NCI-H1417 (cell line): Measurements from ENCODE around the gene VTI1B.
"Not testable (repeated sequence)": the region's sequence is repeated elsewhere in the genome, so short reads cannot be mapped to it uniquely, and the experiment has no call there.

Source experiments
- DNase-seq, 3 experiments: peaks; one replicate each; lab custom pipeline; 2025; lab: John Stamatoyannopoulos, UW

VTI1B gene, protein sequence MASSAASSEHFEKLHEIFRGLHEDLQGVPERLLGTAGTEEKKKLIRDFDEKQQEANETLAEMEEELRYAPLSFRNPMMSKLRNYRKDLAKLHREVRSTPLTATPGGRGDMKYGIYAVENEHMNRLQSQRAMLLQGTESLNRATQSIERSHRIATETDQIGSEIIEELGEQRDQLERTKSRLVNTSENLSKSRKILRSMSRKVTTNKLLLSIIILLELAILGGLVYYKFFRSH

DNA sequence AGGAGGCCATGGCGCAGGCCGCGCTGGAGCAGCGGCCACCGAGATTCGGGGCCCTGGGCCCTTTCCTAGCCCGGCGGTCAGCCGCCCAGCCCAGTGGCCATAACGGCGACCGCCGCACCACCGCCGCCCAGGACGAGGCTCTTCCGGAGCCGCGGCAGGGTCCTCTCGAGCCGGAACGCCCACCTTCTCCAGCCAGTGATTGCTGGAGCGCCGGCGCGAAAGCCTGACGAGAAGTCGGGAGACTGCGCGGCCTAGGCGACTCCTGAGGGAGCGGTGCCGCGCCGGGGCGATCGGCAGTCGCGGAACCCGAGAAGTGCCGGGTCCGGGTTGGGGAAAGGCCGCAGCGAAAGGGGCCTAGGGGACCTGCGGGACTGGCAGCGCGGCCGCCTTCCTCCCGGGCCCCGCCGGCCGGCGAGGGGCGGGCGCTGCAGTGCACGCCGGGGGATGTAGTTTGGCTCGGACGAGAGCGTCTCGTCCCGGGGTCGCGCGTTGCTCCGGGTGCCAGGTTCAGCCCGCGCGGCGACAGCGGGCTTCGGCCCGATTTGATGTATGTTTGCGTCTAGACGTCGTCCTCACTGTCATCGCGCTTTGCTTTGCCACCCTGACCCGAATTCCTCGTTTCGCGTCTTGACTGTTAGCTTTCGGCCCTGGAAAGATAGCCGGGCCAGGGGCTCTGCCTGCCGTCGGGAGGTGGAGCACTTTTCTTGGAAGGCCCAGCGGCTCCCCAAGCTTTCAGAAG, at the start of gene VTI1B:
TSS of gene VTI1B (minus strand) at position 153 of the 739 bp plus-strand sequence. CDS start at position 10, 143 bp downstream.
- DNase-seq: peak; percentile 88 to 98 (median 94)

DNA sequence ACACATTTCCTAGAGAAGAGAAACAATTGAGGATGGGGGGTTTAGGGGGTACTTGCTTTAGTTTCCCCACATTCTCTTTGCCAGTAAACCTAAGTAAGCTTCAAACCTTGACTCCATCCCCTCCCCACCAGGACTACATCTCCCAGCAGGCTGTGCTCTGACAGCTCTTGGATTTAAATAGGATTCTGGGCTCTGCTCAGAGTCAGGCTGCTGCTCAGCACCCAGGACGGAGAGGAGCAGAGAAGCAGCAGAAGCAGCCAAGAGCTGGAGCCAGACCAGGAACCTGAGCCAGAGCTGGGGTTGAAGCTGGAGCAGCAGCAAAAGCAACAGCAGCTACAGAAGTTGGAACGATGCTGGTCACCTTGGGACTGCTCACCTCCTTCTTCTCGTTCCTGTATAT, 47.9 kb upstream of the VTI1B start:
- peak in 1 of 3 experiments; percentile 6 for DNase-seq

DNA sequence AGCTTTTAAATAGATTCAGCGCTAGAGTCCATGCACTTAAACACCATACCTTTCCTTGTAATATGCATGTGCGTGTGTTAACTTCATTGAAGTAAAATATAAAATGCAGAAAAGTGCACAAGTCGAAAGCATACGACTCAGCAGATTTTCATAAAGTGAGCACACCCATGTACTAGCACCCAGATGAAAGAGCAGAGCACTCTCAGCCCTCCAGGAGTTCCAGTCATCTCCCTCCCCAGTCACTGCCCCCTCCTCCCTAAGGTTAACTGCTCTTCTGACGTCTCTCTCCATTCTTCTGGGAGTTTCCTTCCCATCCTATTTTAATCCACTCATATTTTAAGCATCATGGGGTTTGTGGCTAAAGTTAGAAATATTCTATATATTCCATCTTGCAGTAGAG, 47.4 kb upstream of the VTI1B start:
- DNase-seq: no peak

DNA sequence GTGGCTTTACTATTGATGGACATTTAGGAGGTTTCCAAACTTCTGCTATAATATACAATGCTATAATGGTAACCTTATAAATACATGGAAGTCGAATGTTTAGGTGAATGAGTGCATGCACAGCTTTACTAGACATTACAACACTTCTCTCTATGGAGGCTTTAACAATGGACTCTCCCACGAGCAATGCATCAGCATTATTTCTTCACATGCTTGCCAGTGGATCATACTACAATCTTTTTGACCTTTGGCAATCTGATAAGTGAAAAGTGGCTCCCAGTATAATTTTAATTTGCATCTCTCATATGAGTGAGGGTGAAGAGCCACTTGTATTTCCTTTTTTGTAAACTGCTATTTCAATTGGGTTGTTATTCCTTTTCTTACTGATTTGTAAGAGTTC, 45.4 kb upstream of the VTI1B start:
- DNase-seq: no peak

DNA sequence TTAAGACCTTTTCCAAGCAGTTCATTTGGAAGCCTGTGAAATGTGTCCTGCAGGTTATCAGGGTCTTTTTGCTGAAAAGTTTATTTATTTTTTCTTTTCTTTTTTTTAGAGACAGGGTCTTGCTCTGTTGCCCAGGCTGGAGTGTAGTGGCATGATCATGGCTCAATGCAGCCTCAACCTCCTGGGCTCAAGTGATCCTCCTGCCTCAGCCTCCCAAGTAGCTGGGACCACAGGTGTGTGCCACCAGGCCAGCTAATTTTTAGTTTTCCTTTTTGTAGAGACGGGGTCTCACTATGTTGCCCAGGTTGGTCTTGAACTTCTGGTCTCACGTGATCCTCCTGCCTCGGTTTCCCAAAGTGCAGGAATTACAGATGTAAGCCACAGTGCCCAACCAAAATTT, 45.0 kb upstream of the VTI1B start:
- DNase-seq: not testable (repeated sequence)

DNA sequence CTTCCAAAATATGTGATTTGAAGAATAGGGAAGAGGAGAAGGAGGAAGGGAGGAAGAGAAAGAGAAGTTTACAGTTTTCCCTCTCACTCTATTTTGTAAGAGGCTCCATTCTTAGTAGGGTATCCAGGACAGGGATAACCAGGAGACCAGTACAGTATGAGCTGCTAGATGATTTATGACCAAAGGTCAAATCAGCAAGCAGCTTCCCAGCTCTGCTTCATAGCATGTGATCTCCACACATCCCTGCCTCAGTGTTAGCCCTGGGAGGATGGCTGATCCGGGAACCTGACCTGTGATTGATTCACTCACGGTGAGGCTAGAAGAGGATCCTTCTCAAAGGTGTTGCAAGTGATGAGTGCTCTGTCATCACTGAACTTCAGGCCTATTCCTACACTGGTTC, 43.8 kb upstream of the VTI1B start:
- DNase-seq: no peak

DNA sequence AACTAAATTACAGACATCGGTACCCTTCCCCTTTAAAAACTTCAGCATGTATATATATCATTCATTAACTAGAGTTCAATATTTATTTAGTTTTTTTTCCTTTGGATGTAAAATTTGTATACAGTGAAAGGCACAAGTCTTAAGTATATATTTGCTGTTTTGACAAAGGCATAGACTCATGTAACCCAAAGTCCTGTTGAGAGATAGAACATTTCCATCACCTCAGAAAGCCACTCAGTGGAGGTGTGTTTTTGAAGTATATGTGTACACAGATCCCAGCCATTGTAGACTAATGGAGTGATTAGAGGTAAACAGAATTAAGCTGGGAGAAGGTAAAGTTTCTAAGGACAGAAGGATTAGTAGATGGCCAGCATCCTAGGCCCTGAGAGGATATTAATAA, 42.6 kb upstream of the VTI1B start:
- peak in 1 of 3 experiments; percentile 10 for DNase-seq

DNA sequence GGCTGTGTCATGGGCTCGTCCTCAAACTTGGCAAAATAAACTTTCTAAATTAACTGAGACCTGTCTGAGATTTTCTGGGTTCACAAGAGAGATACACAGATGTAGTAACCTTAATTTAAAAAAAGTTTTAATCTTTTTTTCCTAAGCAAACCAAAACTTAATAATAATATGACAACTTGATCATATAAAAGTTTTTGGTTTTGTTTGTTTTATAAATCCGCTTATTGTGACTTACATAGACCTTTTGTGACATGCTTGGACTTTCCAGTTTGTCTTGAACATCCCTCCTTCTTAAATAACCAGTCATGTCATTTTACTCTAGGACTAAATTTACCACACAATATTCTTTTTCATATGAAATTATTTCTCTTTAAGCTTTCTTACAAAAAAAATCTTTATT, 35.8 kb upstream of the VTI1B start:
- peak in 1 of 3 experiments; percentile 16 for DNase-seq

DNA sequence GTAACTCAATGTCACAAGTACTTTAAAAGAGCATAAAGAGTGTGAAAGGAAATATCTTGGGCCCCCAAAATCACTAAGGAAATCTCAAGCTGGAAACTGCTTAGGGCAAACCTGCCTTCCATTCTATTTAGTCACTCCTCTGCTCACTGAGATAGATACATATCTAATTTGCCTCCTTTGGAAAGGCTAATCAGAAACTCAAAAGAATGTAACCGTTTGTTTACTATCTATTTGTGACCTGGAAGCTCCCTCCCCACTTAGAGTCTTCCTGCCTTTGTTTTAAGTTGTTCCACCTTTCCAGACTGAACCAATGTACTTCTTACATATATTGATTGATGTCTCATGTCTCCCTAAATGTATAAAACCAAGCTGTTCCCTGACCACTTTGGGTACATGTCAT, 35.4 kb upstream of the VTI1B start:
- DNase-seq: not testable (repeated sequence)

DNA sequence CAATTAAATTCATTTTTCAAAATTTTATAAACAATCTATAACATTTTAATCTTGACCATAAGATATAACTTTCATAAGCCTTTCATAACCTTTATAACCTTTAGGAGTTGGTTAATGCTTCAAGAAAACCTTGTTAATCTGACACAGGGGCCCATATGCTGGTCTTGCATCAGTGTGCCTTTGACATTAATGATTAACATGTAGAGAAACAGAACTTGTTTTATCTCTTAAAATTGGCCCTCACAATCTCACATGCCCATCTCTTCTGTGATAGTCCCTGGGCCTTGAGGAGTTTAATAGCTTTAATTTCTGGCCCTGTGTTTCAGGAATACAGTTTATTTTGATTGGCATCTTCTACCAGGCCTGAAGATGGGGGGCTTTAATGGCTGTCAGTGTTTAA, 34.9 kb upstream of the VTI1B start:
- not testable (repeated sequence) for DNase-seq

DNA sequence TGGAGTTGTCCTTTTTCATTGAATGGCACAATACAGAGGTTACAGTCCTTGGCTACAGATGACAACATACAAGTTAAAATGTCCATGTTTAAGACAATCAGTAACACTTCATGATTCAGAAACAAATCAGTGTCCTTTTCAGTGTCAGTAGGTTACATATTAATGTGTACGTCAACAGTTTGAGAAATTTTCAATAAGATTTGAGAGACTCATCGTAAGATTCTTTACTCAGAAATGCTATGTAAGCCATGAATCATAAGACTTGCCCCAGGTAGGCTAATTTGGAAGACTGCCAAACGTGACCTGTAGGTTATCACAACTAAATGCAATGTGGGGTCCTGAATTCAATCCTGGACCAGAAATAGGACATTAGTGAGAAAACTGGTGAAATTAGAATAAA, 30.8 kb upstream of the VTI1B start:
- no peak for DNase-seq

DNA sequence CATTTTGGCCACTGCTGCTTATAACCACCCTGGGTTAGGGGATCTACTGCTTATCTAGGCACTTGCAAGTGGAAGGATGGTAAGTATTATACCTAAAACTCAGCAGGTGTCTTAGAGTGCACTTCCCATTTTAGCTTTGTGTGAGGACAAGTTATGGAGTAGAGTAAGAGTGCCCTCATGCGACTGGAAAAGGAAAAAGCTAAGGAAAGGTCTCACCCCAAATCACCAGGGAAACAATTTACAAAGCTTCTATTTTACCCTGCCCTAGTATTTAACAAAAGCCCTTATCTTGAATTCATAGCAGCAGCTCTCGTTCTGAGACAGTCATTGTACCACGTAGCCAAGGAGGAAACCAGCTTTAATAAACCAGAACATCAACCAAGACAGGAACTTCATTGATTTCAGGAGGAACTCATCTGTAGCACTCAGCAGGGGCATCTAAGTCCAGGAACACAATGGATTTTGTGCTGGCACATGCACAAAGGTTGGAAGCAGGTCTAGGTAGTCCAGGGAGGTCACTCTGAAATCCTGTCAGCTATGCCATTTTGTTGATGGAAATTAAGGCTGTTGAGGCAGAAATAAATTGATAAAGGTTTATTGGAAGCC, 30.2 kb upstream of the VTI1B start:
- peak; percentile 64 to 90 (median 78) for DNase-seq

DNA sequence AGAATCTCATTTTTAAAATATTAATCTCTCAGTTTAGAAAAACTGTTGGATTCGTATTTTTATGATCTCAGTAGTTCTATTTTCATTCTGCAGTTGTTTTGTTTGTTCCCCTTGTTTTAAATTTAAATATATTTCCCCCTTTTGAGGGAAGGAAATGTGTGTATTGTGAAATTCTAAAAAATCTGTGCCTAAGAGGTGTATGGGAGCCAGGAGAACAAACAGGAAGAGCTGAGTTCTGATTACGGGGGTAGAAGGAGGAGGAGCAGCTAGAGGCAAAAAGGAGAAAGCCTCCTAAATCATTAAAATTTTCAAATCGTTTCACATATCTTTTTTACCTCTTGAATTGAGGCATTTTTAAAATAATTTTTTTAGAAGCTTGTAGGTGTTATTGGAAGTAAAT, 29.6 kb upstream of the VTI1B start:
- no peak for DNase-seq

DNA sequence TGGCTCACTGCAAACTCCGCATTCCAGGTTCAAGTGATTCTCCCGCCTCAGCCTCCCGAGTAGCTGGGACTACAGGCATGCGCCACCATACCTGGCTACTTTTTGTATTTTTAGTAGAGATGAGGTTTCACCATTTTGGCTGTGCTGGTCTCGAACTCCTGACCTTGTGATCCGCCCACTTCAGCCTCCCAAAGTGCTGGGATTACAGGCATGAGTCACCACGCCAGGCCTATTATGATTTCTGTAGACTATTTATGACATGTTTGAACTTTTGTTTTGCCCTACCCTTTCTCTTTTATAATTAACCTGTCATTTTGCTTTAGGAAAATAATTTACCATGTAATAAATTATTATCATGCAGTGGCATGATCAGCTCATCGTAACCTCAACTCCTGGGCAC, 27.1 kb upstream of the VTI1B start, which contains the start of gene RDH12:
TSS of gene RDH12 (plus strand) at position 395 of the 400 bp plus-strand sequence. CDS start 20,757 bp downstream, outside the sequence.
- not testable (repeated sequence) for DNase-seq

DNA sequence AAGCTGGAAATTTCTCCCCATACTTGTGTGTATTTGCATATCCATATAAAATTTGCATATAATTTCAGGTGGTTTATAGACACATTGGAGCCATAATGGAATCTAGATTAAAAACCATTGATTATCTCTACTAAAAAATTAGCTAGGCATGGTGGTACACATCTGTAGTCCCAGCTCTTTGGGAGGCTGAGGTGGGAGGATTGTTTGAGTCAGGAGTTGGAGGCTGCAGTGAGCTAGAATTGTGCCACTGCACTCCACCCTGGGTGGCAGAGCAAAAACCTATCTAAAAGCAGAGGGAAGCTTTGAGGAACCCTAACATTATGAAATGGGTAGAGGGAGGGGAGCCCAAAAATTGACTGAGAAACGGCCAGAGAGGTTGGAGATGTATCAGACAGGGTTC, 23.7 kb upstream of the VTI1B start:
- no peak for DNase-seq

DNA sequence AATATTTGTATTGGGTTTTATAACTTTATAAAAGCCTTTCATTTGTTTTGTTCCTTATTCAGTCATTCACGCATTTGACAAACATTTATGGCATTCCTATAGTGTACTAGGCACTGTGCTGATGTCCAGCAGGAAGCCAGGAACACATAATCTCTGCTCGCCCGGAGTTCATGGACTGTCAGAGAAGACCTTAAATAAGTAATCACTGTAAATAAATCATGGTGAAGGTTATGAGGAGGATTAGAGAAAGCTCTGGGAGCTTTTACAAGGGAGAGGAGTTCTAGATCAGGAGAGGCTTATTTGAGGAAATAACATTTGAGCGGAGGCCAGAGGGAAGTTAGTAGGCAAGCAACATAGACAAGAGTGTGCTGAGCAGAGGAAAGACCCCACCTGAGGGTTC, 22.6 kb upstream of the VTI1B start:
- no peak for DNase-seq

DNA sequence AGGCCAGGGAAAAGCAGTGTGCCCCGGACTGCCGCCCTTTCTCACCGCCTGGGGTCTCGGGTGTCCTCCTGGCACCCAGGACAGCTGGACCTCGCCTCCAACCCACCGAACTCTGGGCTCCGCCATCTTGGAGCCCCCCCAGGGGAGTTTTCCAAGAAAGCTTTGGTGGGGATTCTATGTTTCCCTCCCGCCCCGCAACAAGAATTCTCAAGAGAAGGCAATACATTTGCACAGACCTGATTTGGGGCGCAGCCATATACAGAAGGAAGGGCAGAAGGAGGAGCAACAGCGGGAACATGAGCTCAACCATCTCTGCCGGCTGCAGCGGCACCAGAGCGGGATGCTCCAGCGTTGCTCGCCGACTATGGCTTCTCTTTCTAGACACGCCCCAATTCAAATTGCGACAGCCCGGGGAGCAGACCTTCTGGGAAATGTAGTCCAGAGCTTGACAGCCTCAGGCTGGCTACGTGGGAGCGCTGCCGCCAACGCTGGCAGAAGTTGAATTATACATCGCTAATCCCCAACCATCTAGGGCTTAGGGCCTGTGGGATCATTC, 21.0 kb upstream of the VTI1B start, which contains the start of gene RDH11:
TSS of gene RDH11 (minus strand) at position 371 of the 556 bp plus-strand sequence. CDS start at position 310, 61 bp downstream.
- DNase-seq: peak; percentile 88 to 95 (median 94)

DNA sequence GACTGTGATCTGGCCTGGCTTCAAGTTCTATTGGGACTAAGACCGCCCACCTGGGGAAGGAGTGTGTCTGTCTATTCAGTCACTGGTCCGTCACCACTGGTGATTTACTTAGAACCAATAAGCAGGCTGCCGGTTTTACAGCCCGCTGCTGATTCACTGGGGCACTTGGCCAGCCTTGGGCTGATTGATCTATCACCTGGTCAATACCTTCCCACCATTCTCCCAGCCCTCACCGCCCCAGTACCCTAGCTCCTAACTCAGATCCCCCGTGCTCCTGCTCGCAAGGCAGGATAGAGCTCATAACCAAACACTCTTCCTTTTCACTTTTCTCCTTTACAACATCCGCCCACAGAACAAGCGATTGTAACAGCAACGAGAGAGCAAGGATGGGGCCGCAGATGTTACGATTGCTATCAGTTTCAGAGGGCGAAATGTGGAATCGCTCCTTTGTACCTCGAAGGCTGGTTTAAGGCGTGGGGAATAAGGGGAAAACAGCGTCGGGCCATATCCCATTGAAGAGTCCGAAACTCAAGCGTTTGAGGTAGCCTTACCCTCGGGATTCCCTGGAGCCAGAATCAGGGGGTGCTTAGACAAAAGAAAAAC, 20.5 kb upstream of the VTI1B start:
- DNase-seq: peak; percentile 74 to 89 (median 75)

DNA sequence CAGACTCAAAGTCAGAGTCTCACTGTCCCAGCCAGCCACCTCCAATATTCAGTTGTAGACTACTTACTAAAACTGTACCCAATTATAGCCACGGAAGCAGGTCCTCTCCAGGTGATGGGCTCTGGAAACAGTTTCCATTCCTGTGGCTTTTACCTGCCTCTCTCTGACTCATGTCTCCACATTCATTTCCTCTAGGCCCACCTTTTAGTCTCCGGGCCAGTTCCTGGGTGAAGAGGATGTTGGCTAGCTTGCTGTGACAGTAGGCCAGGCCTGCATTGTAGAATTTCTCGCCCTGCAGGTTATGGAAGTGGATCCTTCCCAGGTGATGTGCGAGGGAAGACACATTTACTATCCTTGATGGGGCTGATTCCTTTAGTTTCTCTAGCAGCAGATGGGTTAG, 15.6 kb upstream of the VTI1B start:
- DNase-seq: no peak

DNA sequence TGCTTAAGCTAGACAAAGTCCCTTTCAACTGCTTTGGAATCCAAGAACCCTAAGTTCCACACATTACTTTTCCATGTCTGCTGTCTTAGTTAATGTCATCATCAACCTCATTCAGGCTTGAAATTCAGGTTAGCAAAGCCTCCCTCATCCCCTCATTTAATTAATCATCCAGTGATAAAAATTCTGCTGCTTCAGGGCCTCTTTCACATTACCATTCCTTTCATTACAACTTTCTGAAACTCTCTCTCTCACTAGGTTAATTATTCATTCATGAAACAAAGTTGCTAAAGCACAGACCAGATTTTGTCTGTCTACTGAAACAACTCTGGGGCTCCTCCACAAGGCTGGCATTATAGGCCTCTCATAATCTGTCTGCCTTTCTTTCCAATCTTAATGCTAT, 9.4 kb upstream of the VTI1B start:
- DNase-seq: no peak

DNA sequence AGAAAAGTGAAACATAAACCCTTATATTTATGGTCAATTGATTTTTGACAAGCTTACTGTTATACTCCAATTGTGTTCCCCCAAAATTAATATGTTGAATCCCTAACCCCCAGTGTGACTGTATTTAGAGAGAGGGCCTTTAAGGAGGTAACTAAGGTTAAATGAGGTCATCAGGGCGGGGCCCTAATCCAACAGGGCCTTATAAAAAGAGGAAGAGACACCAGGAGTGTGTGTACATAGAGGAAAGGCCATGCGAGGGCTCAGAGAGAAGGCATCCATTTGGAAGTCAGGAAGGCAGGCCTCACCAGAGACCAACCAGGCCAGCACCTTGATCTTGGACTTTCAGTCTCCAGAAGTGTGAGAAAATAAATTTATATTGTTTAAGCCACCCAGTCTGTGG, 6.5 kb upstream of the VTI1B start:
- no peak for DNase-seq

DNA sequence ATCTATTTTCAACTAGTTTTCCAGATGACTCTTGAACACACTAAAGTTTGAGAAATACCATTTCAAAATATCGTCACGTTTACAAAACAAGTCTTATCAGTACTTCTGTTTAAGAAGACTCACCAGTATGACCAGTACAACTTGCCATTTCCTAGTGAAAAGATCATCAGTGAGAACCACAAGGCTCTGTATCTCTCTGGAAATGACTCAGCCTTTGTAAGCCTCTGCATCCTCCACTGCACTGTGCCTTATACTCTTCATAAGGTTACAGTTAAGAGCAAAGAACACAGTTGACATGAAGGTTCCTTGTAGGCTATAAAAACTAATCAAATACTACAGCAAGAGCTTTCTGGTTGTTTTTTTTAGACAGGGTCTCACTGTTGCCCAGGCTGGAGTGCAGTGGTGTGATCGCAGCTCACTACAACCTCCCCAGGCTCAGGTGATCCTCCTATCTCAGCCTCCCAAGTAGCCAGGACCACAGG, 5.7 kb upstream of the VTI1B start:
- no peak for DNase-seq
